Upper lobe of right lung (tissue), 1 donor: ENCODE measurements around the gene USP20. TPM values are rescaled to one million over a fixed set of nuclear protein-coding genes. Genes with fewer than 3 reads are reported as not detected.

Experiments
- ATAC-seq: fragments of 200-7000 bp; cut with Tn5 transposase; one replicate; pipeline ENCODE4 v1.9.1; 2020; ENCODE audit warnings: mild to moderate bottlenecking, moderate library complexity
- DNase-seq: peaks from one replicate; pipeline ENCODE4 v3.0.0-alpha.2; 2020
- H3K27ac ChIP-seq: fragments of 200-600 bp; one replicate; pipeline ENCODE4 v1.8.0; 2022
- H3K27me3 ChIP-seq: fragments of 200-600 bp; one replicate; pipeline ENCODE4 v1.8.0; 2022; ENCODE audit warnings: mild to moderate bottlenecking
- H3K36me3 ChIP-seq: fragments of 200-600 bp; one replicate; pipeline ENCODE4 v1.8.0; 2022
- H3K4me1 ChIP-seq: fragments of 200-600 bp; one replicate; pipeline ENCODE4 v1.8.0; 2022
- H3K4me3 ChIP-seq: fragments of 200-600 bp; one replicate; pipeline ENCODE4 v1.8.0; 2022; ENCODE audit warnings: mild to moderate bottlenecking
- H3K9me3 ChIP-seq: fragments of 200-600 bp; one replicate; pipeline ENCODE4 v1.8.0; 2022
- CTCF ChIP-seq: fragments of 200-600 bp; IDR thresholded peaks from one replicate; pipeline ENCODE4 v1.8.0; 2022; ENCODE audit warnings: antibody characterized with exemption
- intact Hi-C: fragments of 100-400 bp; cut with DNase I; formaldehyde crosslinking; loops from one replicate; pipeline ENCODE4 v1.11.0; 2022
- total RNA-seq: library from RNA; stranded (reverse); fragmentation: NEBNext Ultra II Directional; extraction: Animal tissue kit (Norgen Biotek cat#: 25700); gene quantifications from one replicate; pipeline ENCODE4 v1.2.1, GENCODE V29; 2021
- donor health status: DM: no; HTN: yes; CAD: no; lungs with severe emphysema.

USP20 gene
- total RNA-seq, 1 donor from 2014 or later = 21.4 TPM

- Histone ChIP-seq H3K4me1 (peaks cover 12% of the 10 kb centered on the region), H3K36me3 (no peaks in the 10 kb centered on the region), H3K4me3 (no peak overlapping the region), H3K27ac (no peak overlapping the region), H3K9me3 (no peaks in the 10 kb centered on the region), H3K27me3 (no peaks in the 10 kb centered on the region)
- no peak for TF ChIP-seq CTCF
- intact Hi-C loops = no loop called here
- ATAC-seq (no peak), DNase-seq (no peak)
Measured at GRCh38 chr9:129839324-129840023, 4.2 kb downstream of the USP20 start.

DNA sequence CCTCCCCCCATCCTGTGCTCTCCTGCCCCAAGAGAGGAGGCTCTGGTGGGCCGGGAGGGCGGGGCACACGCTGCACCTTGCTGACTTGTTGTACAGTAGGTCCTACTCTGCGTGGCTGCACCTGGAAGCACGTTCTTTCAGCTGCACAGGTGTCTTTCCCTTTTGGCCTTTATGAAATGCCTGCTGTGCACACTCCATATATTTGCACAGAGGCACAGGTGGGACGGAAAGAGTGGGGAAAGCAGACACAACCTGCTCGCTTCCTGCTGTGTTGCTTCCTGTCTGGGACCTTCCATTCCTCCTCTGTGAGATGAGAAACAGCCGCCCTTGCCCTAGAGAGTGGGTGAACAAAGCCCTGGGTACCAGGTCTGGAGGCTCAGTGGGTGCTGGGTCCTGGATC is 4.8 kb downstream of the USP20 start:
- Histone ChIP-seq H3K36me3 (no peaks in the 10 kb centered on the region), H3K4me3 (no peak overlapping the region), H3K27ac (no peak overlapping the region), H3K9me3 (no peaks in the 10 kb centered on the region), H3K27me3 (no peaks in the 10 kb centered on the region), H3K4me1 (peaks cover 12% of the 10 kb centered on the region)
- ATAC-seq = no peak
- no peak for TF ChIP-seq CTCF
- intact Hi-C loops = no loop called here
- DNase-seq = no peak

DNA sequence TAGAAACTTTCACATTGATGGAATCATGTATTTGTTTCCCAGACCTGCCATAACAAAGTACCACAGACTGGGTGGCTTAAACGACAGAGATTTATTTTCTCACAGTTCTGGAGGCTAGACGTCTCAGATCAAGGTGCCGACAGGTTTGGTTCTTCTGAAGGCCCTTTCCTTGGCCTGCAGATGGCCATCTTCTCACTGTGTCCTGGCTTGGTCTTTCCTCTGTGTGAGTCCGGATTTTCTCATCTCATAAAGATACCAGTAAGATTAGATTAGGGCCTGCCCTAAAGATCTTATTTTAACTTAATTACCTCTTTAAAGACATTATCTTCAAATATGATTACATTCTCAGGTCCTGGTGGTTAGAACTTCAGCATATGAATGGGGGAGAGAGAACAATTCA is 5.8 kb downstream of the USP20 start:
- no peak overlapping the region for H3K27ac ChIP-seq
- H3K4me1 ChIP-seq = peaks cover 9% of the 10 kb centered on the region
- H3K9me3 ChIP-seq = no peaks in the 10 kb centered on the region
- H3K36me3 ChIP-seq = no peaks in the 10 kb centered on the region
- no peaks in the 10 kb centered on the region for H3K27me3 ChIP-seq
- DNase-seq (no peak), ATAC-seq (no peak)
- no peak for TF ChIP-seq CTCF
- intact Hi-C loops = no loop called here
- H3K4me3 ChIP-seq = no peak overlapping the region

DNA sequence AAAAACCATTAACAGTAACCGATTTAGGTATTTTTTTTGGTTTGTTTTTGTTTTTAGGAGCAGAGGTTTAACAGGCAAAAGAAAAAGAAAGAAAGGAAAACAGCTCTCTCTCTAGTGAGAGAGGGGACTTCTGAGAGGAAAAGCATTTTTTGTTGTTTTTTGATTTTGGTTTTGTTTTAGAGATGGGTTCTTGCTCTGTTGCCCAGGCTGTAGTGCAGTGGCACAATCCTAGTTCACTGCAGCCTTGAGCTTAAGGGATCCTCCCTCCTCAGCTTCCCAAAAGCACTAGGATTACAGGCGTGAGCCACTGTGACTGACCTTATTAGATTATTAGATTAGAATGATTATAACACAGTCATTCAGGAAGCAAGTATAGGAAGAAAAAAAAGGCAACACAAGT is 10.1 kb downstream of the USP20 start:
- TF ChIP-seq CTCF = no peak
- no peak for ATAC-seq

DNA sequence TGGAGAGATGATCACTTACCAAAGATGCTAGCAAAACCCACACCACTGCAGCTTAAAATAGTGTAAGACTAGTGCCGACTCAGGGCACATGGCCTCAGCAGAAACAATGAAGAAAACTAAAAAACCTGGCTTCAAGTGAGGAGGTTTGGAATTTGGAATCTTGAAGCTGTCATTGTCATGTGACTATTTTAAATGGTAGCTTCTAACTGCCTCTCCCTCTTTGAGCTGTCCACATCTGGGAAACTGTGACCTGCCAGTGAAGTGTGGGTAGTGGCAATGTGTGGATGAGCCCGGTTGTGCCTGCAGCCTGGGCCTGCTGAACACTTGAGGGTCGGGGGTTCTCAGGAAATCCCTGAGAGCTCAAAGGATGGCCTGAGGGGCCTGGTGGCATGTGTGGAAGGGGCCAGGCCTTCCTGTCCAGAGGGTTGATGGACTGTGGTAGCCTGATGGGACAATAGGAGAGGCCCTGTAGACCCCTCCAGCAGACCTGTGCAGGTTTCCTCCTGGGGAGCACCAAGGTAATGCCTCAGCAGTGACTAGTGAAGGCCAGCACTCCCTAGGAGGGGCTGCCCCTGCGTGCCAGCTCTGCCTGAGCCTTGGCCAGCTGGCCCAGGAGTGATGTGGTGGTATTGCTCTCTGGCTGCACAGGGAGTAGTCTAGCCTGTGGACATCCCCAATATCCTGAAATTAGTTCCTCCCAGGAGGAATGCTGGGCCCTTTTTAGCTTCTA is 13.6 kb downstream of the USP20 start:
- no peak overlapping the region for H3K27ac ChIP-seq
- intact Hi-C loops = loop anchor here (5.0 kb wide), 1 partner anchor 447 kb away; no protein-coding TSS in a partner anchor
- peaks cover 41% of the 10 kb centered on the region for H3K36me3 ChIP-seq
- H3K27me3 ChIP-seq = no peaks in the 10 kb centered on the region
- H3K9me3 ChIP-seq = no peaks in the 10 kb centered on the region
- TF ChIP-seq CTCF = no peak
- no peak overlapping the region for H3K4me3 ChIP-seq
- DNase-seq (no peak), ATAC-seq (peak; percentile 15)
- H3K4me1 ChIP-seq = no peaks in the 10 kb centered on the region

More for the DNA sequence above, 10.1 kb downstream of the USP20 start:
- H3K4me3 ChIP-seq = no peak overlapping the region
- no peak for DNase-seq
- no peak overlapping the region for H3K27ac ChIP-seq
- peaks cover 6% of the 10 kb centered on the region for H3K36me3 ChIP-seq
- no peaks in the 10 kb centered on the region for H3K9me3 ChIP-seq
- no peaks in the 10 kb centered on the region for H3K27me3 ChIP-seq
- no peaks in the 10 kb centered on the region for H3K4me1 ChIP-seq
- intact Hi-C loops = loop anchor here (5.0 kb wide), 1 partner anchor 443 kb away; no protein-coding TSS in a partner anchor
